HG03139 (cell line): ENCODE results near the gene CACNA1H.
"Not testable (repeated sequence)": the region's sequence is repeated elsewhere in the genome, so short reads cannot be mapped to it uniquely, and the experiment has no call there.

Experiments used
- ATAC-seq: cut with Tn5 transposase; IDR thresholded peaks from one replicate; pipeline ENCODE4 v1.9.1; 2021; ENCODE audit not compliant: unreplicated experiment

The CACNA1H gene

DNA sequence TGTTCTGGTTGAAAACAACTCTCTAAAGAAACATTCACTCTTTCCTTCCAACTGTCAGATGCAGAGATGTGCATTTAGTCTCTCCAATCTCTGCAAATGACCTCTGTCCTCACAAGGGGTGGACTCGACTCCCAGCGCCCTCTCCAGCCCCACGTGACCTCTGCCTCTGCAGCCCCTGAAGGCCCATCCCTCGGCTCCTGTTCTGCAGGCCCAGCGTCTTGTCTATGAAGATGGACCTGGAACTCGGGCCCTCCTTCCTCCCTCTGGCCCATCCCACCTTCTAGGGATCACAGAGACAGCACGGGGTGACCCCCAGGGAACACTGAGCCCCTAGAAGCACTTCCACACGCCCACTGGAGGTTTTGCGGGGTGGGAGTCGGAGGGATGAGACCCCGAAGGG is 90.5 kb downstream of the CACNA1H start:
- ATAC-seq = not testable (repeated sequence)

DNA sequence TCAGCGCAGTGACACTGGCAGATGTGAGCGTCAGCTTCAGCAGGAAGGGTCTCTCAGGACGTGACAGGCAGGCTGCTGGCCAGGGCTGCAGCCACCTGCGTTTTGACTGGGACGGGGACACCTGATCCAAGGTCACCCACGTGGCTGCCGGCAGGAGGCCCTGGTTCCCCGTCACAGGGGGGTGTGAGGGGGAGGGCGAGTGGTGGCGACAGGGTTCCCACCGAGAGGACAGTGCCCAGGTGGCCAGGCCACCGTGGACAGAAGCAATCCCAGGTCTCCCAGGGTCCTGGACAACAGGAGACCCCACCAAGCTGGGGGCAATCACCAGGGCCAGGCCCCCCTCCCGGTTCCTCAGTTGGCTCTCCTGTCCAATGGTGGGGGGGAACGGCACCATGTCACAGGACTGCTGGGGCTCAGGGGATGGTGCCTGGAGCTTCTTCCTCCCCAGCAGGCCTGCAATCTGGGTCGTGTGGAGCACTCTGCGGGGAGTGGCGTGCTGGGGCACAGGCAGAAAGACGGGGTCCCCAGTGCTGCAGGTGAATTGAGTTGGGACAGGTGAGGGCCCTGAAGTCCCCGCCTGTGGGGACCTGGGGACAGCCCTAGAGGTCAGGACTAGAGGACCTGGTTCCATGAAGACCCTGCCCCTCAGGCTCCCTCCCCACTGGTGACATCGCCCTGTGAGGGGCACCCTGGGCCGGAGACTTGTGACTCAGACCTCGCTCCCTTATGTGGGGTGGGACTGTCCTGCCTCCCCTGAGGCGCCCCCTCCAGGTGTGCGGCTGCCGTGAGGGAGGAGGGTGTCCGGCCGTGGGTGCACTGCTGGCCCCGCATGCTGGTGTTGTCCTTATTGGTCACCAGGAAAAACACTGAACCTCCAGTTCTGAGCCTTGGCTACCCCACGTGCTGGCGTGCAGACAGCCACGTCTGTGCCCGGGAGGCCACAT is 91.3 kb downstream of the CACNA1H start:
- not testable (repeated sequence) for ATAC-seq

DNA sequence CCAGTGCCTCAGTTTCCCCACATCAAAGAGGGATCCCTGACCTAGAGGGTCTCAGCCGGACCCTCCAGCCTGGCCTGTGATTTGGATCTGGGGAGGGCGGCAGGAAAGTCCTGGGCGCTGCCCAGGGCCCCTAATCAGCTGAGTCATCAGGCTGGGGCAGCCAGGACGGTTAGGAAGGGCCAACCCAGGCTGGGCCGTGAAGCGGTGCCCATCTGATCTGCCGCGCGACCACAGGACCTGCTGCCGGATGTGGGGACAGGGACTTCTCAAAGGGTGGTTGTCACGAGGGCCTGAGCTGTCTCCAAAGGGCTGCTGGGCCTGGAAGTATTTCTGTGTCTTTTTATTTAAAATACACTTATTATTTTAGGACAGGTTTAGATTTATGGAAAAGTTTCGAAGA is 92.0 kb downstream of the CACNA1H start:
- no peak for ATAC-seq

DNA sequence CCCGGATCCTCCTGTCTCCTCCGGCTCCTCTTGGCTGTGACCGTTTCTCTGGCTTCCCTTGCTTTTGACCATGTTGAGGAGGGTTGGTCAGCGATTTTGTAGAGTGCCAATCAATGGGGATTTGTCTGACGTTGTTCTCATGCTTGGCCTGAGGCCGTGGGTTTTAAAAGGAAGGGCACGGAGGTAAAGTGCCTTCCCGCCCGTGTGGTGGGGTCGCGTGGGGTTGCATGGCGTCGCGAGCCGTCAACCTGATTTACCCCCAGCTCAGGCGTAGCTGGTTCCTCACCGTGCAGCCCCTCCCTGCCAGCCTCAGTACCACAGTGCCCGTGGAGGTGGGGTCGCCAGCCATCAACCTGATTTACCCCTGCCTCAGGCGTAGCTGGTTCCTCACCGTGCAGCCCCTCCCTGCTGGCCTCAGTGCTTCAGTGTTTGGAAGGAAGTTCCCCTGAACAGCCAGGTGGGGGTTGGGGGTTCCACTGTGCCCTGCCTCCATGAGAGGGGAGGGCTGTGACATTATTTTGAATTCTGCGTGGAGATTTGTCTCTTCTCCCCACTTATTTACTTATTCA is 92.6 kb downstream of the CACNA1H start:
- no peak for ATAC-seq

DNA sequence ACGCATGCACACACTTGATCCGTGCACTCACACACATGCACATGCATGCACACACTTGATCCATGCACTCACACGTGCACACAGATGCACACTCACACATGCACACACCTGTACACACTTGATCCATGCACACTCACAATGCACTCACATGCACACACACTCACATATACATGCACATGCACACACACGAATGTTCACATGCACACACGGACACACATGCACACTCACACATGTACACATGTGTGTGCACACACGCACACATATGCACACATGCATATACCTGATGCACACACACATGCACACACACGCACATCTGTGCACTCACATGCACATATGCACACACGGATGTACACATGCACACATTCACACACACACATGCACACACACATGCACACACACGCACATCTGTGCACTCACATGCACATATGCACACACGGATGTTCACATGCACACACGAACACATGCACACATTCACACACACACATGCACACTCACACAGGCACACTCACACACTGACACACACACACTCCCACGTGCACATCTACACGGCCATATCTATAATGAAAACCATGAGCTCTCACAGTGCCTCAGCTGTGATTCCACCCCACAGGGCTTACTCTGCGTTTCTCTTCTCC is 95.1 kb downstream of the CACNA1H start:
- ATAC-seq = not testable (repeated sequence)

DNA sequence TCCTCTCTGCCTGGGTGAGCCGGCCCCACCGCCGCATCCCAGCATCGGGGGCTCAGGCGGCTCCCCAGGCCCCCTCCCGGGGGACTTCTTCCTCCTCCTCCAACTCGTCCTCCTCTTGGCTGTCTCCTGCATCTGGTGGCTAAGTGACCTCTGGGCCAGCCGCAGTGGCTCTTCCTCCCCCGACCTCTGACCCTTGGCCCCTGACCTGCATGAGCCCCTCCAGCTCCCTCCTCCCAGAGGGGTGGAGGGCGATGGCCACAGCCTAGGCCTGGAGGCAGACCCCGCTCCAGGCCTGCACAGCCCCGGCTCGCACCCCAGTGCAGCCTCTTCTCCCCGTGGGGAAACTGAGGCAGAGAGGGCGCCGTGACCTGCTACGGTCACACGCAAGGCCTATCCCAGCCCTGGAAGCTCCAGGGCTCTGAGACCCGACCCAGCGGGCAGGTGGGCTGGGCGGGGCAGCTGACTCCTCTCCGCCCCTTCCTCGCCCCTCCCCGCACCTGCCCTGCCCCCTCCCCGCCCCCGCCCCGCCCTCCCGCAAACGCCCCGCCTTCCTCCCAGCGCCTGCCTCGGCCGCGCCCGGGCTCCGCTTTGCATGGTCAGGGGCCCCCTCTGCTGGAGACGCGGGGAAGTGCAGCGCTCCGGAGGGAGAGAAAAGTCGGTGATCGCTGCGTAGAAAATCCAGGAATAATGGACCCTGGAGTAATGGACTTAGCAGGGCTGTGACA is 96.3 kb downstream of the CACNA1H start:
- ATAC-seq = not testable (repeated sequence)

DNA sequence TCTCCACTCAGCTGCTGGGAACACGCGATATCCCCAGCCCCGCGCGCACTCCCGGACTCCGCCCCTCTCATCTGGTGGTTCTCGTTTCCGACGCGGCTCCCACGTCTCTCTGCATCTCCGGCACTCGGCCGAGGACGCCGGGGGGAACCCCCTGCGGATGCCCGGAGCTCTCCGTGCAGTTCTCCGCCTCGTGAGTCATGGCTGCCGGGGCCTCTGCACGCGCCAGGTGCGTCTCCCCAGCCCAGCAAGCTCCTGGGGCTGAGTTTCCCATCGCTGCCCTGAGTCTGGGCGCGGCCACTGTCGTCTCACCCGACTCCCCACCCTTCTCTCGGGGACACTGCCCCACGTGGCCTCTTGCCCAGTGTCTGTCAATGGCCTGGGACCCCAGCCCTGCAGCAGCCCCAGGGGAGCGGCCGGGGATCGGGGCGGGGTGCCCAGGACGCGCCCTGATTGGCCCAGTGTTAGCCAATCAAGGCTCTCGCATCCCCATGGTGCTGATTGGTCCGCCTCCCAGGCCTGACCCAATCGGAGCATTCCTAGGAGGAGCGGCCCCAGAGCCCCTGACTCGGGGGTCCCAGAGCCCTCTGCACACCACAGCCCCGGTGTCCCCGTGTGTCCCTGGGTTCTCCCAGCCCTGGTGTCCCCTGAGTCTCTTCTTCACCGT is 100.9 kb downstream of the CACNA1H start:
- ATAC-seq = not testable (repeated sequence)

DNA sequence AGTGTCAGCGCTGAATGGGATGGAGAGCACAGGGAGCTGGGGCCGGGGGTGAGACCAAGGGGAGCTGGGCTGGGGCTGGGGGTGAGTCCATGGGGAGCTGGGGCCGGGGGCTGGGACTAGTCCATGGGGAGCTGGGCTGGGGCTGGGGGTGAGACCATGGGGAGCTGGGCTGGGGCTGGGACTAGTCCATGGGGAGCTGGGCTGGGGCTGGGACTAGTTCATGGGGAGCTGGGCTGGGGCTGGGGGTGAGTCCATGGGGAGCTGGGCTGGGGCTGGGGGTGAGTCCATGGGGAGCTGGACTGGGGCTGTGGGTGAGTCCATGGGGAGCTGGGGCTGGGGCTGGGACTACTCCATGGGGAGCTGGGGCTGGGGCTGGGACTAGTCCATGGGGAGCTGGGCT is 101.9 kb downstream of the CACNA1H start:
- not testable (repeated sequence) for ATAC-seq

DNA sequence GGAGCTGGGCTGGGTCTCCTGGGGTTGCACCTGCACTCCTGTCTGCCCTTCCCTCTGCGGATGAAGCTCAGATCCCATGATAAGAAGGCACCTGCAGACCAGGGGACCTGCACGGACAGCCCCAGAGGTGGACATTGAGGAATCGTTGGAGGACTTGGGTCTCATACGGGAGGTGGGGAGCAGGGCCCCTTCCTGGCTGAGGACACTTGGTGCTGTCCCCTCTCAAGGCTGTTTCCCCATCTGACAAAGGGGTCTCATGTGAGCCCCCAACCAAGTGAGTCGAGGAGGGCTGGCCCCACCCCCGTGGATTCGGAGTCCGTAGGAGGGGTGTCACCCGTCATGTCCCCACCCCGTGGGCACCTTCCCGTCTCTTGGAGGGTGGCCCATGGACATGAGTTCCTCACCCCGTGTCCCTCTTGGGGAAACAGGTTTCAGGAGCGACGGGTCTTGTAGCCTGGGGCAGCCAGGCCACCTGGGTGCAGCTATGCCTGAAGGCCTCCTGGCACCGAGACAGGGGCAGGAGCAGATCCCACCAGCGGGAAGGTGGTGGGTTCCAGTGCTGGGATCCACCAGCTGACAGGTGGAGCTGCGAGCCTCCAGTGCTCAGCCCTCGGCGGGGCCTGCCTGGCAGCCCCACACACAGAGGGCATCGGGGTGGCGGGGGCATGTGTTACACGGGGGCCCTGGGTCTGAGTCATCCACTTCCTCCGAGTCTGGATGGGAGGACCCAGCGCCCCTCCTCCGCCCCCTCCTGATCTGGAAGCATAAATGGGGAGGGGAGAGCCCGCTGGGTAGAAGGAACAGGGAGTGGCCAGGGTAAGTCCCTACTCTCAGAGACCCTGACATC is 102.6 kb downstream of the CACNA1H start, which contains the start of gene TPSD1:
Gene TPSD1 (plus strand): TSS at position 794 of the 847 bp plus-strand sequence. CDS start 212 bp downstream, outside the sequence.
- not testable (repeated sequence) for ATAC-seq

DNA sequence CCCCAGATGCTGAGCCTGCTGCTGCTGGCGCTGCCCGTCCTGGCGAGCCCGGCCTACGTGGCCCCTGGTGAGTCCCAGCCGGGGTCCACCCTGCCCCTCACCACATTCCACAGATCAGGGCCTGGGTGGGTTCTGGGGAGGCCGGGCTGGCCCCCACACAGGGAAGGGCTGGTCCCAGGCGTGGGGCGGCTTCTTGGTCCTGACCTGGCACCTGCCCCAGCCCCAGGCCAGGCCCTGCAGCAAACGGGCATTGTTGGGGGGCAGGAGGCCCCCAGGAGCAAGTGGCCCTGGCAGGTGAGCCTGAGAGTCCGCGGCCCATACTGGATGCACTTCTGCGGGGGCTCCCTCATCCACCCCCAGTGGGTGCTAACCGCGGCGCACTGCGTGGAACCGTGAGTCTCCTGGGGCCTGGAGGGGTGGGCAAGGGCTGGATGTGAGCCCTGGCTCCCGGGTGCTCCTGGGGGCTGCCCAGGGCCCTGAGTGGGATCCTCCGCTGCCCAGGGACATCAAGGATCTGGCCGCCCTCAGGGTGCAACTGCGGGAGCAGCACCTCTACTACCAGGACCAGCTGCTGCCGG is 103.5 kb downstream of the CACNA1H start:
- not testable (repeated sequence) for ATAC-seq

DNA sequence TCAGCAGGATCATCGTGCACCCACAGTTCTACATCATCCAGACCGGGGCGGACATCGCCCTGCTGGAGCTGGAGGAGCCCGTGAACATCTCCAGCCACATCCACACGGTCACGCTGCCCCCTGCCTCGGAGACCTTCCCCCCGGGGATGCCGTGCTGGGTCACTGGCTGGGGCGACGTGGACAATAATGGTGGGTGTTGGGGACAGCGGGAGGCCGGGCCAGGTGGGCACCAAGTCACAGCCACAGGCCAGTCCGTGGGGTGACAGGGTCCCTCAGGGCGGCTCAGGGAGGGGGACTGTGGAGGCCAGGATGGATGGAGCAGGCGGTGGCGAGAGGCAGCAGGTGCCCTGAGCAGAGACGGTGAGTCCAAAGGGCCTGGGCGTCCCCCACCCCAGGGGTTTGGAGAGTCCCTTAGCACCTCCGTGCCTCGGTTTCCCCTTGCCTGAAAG is 104.0 kb downstream of the CACNA1H start:
- ATAC-seq = no peak

DNA sequence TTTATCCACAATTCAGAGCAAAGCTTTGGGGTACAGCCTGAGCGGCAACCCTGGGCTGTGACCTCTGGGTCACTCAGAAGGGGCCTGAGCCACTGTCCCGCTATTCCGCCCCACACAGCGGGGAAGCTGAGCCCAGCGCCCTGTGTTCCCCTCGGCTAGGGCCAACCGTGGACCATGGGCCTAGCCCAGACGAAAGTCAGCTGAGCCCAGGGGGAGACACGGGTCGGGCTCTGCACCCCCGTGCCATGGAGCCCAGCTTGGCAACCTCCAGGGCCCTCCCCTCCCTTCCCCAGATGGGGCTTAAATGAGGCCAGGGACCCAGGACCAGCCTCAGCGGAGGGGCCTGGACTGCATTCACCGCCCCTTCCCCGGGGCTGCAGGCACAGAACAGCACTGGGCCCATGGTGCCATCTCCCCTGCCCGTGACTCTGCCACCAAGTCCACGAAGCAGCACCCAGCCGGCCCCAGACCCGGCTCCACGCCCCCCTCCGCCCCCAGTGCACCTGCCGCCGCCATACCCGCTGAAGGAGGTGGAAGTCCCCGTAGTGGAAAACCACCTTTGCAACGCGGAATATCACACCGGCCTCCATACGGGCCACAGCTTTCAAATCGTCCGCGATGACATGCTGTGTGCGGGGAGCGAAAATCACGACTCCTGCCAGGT is 104.8 kb downstream of the CACNA1H start:
- ATAC-seq = no peak

DNA sequence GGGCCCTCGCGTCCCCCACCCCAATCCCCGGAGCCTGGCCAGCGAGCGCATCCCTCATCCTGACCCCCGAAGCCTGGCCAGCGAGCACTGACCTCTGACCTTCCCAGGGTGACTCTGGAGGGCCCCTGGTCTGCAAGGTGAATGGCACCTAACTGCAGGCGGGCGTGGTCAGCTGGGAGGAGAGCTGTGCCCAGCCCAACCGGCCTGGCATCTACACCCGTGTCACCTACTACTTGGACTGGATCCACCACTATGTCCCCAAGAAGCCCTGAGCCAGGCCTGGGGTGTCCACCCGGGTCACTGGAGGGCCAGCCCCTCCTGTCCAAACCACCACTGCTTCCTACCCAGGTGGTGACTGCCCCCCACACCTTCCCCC is 105.3 kb downstream of the CACNA1H start:
- ATAC-seq = no peak

DNA sequence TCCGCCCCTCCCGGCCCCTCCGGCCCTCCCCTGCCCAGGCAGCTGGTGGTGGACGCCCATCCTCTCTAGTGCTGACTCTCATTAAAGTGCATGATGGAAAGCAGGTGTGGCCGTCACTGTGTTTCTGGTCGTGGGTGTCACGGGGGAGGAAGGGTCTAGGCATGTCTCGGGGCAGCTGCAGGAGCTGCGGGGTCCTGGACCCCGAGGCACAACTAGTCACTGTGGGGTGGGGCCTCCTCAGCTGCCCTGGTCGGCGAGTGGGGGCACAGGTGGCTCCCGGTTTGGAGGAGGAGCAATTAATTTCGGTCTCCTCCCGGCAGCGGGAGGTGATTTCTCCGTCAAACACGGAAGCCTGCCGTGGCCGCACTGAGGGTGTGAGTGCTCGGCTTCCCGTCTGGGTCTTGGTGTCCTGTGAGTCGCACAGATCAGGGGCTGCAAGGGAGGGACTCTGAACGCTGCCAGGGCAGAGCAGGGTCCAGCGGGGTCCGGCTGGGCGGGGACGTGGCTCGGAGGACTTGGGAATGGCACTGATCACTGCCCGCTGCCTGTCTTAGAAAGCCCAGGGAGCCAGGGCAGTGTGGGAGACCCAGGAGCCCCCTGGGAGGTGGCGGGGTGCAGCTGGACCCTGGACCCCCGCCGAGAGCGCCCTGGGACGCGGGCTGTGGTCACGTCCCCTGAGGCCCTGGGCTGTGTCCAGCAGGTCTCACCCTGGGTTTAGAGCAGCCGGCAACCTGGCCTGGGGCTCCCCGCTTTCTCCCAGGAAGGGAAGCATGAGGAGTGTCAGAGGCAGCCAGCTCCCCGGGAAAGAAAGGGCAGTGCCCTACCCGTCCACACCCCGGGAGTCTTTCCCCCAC is 106.2 kb downstream of the CACNA1H start:
- no peak for ATAC-seq

DNA sequence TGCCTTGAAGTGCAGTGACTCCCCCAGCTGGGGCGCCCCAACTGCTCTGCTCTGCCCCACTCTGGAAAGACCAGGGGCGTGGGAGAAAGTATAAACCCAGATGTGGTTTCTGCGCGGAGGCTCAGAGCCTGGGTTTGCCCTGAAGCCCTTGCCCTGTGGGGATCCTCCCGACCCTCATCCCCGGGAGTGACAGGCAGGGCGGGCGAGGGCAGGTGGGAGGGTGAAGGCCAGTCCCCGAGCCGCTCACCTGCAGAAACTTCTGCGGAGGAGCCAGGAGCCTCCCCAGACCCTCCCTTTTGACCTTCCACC is 106.8 kb downstream of the CACNA1H start:
- no peak for ATAC-seq

DNA sequence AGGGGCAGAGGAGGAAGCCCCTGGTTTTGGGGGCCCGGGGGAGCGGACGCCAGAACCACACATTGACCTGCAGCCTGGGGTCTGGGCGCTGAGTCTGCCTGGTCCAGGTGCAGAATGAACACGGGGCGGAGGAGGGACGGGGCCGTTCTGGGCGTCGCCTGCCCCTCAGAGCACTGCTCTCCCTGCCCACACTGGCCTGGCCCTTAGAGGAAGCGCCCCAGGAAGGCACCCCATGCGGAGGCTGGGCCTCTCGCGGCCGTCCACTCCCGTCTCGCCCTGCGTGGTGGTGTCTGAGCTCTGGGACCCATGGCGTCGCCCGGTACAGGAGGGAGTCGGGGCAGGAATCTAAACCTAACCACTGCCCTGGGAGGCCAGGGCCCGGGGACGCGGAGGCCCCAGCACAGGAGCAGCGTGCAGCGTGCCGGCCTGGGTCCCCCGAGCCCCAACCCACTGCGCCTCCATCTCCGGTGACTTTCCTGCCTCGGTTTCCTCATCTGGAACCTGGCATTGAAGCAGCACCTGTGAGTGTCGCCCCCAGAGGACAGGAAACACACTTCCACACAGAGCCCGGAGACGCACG is 107.3 kb downstream of the CACNA1H start:
- no peak for ATAC-seq

DNA sequence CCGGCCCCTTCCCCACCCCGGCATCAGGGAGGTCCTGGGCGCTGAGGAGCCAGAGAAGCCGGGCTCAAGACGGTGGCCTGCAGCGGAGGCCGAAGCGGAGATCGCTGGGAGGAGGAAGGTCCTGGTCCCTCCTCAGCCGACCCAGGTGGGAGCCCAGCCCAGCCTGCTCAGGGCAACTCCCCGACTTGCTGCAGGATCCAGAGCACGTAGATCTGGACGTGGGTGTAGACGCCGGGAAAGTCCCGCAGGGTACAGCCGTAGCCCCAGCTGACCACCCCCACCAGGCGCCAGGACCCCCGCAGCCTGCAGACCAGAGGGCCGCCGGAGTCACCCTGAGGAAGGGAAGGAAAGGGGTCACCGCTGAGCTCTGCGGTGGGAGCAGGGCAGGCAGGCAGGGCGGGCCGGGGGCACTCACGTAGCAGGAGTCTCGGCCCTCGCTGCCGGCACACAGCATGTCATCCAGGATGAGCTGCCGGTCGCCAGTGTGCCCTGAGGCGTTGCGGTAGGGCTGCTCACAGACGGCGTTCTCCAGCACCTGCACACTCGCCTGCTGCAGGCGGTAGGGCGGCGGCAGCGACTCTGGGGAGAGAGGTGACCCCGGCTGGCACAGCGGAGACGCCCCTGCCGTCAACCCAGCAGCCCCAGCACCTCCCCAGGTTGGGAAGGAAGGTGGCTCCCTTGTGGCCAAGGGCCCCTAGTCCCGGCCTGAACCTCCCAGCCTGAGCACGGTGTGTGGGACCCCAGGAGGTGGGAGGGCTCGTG is 108.4 kb downstream of the CACNA1H start:
- no peak for ATAC-seq
